DMS153 (cell line): ENCODE results near the gene POU2AF1.

Source experiments
- DNase-seq: peaks from one replicate; lab custom pipeline; 2025; lab: John Stamatoyannopoulos, UW

Gene POU2AF1

GRCh38 chr11:111361052-111361801 lies 17.8 kb downstream of the POU2AF1 start:
- no peak for DNase-seq

GRCh38 chr11:111360150-111361043 lies 18.7 kb downstream of the POU2AF1 start:
- DNase-seq = no peak

- DNase-seq = peak; percentile 26
Observed at GRCh38 chr11:111359223-111360149, 19.6 kb downstream of the POU2AF1 start.

DNA sequence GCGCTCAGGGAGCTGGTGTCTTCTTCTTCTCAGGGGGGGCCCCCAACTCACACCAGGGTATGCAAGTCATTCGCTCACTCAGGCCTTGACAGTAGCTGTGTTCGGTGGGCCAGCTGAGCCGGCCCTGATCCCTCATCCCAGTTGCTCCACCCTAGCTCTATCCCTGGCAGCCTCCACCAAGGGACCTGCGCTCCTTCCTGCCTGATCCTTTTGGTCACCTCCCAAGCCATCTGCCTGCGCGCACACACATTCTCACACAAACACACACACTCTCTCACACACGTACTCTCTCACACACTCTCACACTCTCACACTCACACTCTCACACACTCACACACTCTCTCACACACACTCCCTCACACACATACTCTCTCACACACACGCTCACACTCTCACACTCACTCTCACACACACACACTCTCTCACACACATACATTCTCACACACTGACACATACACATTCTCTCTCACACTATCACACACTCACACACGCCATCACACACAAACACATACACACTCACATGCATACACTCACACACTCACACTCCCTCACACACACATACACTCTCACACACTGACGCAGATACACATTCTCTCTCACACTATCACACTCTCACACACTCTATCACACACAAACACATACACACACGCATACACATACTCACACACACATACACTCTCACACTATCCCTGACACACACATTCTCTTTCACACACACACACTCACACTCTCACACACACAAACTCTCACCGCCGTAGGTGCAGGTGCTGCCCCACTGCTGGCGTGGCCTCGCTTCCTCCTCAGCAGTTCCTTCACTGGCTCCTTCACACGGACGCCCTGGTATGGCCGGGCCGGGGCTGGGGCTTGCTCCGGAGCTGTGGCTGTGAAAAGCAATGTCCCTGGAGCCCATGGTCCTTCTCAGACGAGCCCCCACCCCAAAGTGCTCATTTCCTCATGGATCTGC lies 20.8 kb downstream of the POU2AF1 start:
- DNase-seq = no peak

DNA sequence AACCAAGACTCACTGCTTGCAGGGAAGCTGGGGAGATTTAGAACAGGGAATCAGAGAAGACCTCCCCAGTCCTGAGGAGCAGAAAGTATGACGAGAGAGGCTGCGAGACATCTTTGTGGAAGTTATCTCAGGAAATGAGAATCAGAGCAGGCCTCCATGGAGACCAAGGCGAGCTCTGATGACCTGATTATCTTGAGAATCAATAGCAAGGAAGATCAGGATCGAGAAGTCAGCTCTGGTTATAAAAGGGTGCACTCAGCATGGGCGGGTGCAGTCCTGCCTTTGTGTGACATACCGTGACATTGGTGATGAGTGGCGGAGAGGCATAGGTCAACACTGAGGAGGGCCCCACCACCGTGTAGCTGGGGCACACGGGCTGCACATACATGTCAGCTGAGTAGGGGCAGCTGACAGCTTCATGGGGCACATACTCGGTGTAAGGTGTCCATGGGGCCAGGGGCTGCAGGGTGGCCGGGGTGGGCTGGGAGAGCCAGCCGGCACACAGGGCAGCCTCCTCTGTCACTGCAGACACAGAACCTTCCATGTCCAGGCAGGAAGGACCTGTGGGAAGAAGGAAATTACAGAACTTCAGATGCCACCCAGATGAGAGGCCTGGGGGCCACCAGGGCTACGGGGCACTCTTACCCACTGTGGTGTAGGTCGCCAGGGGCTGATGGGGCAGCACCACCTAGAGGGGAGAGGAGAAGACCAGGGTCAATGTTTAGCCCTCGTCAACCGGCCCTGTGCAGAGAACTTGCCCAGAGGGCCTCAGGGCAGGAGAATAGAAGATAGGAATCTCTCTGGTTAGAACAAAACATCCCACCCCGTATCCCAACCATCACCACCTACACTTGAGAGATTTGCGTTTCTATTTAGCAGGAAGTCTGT lies 21.7 kb downstream of the POU2AF1 start:
- no peak for DNase-seq

GRCh38 chr11:111356660-111357048 lies 22.4 kb downstream of the POU2AF1 start:
- DNase-seq = no peak

- DNase-seq = peak; percentile 57
Observed at GRCh38 chr11:111355956-111356659, 23.0 kb downstream of the POU2AF1 start.

DNA sequence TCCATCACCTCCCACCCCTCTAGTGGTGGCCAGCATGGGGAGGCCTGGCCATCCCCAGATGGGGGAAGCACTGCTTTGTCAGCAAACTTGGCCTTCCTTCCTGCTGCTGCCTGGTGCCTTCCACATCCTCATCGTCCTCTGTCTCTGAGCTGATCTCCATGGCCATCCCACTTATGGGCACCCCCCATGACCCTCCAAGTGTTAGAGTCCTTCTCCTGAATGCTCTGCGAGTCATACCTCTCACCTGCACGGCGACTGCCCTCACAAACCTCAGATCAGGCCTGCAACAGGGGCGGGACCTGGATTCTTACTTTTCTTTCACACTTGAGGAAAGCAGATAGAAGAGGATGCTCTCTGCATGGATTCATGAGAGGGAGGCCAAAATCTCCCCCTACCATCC lies 24.0 kb downstream of the POU2AF1 start:
- no peak for DNase-seq

DNA sequence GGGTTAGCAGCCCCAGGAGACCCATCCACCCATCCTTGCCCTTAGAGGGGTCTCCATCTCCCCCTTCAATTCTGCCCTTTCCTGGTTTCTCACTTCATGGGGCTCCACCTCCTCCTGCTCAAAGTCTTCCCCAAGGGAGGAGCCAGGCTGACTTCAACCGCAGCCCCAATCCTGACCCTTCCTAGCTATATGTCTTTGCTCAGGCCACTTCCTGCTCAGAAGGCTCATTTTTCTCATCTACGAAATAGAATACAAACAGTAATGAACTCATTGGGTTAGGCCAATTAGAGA lies 24.5 kb downstream of the POU2AF1 start:
- DNase-seq = no peak

- no peak for DNase-seq
Observed at GRCh38 chr11:111353776-111354600, 25.1 kb downstream of the POU2AF1 start.

DNA sequence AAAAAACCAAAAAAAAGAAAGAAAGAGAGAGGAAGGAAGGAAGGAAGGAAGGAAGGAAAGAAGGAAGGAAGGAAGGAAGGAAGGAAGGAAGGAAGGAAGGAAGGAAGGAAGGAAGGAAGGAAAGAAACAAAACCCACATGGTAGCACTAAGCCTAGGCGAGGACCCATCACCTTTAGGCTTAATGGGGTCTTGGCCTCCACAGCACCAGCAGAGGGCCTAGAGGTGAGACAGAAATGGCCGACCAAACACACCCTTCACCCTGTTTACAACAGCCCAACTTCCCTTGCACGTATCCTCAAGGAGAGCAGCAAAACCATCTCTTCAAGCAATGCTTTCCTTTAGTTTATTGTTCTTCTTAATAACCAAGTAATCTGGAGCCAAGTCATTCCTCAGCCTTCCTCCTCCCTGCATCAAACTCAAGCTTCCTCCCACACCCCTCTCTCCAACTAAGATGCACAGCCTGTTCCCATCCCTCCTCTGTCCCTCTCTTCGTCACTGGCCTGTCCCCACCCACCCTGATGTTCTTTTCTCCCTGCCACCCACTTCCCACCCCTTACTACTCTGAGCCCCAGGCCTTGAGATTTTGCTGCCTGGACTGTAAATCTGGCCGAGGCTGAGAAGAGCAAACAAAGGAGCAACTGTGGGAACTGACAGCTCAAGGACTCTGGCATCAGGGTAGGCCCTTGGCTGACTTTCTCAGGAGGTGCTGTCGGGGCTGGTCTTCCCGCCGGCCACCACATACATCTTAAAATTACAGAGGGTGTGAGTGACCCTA lies 26.0 kb downstream of the POU2AF1 start:
- DNase-seq = no peak

DNA sequence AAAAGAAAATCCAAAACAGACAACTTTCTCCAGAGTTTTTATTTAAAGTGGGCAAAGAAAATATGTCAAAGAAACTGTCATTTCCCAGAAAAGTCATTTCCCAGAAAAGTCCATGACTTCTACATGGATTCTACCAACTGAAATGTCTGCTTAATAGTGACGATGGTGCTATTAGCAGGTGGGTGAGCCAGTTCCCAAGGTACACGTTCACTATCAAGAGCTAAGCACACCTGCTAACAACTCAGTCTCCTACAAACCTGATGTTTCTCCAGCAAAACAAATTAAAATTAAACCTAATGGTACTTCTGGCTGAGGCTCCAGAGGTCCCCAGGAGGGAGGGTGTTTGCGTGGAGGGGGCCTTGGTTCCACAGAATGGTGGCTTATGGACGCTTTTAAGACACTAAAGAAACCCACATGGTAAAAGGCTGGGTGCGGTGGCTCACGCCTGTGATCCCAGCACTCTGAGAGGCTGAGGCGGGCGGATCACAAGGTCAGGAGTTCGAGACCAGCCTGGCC lies 26.8 kb downstream of the POU2AF1 start:
- DNase-seq = no peak

DNA sequence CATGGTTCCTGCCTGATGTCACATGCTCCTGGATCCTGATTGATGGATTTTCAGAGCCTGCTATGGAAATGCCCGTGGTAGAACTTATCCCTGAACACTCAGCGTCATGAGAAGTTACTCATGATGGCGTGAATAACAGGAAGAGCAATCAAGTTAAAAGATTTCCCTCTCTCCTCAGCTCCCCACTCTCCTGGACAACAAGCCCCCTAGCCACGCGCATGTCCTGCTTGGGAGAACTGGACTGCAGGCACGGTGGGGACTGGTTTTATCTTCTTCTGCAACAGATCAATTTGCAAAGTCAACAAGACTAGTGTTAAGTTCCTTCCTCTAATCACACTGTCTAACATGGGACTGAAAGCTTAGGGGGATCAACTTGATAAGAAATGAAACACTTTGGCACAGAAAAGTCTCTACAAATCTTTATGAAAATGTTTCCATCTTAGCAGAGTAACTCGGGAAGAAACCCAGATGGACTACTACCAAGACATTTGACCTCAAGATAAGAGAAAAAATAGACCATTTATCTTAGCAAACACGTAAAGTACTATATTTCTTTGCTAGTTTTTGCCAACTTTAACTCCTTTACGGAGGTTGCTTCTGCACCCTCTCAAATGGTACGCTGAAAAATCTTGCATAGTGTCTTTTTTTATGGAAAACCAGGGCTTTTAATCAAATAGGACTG lies 27.6 kb downstream of the POU2AF1 start:
- DNase-seq = no peak

DNA sequence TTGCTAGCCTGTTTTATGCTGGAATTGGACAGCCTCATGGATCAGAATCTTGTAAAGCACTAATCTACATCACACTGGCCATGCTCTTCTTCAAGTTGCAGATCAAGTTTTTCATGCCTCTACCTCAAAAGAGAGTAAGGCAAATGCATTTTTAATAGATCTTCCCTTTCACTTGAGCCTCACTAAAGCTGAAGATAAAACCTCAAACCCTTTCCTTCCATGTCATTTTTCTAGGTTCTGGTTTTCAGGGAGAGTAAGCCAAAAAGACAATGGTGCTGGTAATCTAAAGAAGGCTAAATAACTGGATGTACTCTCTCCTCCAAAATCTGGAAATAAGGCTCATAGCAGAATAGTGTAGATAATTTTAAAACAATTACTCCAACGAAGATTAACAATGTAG lies 28.3 kb downstream of the POU2AF1 start:
- no peak for DNase-seq

- no peak for DNase-seq
Observed at GRCh38 chr11:111349191-111349695, 29.8 kb downstream of the POU2AF1 start.

DNA sequence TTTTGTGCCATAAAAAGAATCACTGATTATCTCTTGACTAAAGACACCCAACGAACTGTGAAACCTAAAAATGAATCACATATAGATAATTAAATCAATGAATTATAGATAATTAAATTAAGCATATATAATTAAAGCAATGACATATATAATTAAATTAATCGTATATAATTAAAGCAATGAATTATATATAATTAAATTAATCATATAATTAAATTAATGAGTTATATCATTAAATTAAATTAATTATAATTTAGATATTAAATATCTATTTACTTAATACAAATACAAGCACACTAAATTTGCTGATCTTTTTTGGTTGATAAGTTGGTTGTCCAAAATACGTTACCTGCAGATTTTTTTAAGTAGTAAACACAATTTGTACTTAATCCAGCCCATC lies 30.9 kb downstream of the POU2AF1 start:
- no peak for DNase-seq

DNA sequence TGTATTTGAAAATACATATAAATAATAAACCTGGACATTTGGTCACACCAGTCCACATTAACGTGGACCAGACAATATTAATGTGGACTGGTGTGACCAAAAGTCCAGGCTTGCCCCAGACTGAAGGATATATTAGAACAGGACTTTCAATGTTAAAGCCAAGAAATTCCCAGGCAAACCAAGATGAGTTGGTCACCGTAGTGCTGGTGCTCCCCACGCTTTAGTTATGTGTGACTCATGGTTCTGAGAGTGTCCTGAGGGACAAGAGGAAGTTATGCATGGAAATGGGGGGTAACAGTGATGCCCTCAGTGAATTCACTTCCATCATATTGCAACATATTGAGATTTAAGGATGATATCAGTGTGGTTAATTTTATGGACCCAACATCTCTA lies 31.4 kb downstream of the POU2AF1 start:
- DNase-seq = no peak
